MM.1S (cell line): ENCODE data around the gene CSPG5.

Source experiments
- DNase-seq: peaks from one replicate; pipeline ENCODE4 v3.0.0-alpha.2; 2015
- H2AFZ ChIP-seq: fragments of 300-600 bp; sonication (generic); 2 replicates; pipeline ENCODE4 v1.6.0; 2016; ENCODE audit warnings: antibody characterized with exemption, low read length
- H3F3A ChIP-seq: fragments of 300-600 bp; sonication (generic); 2 replicates; pipeline ENCODE4 v1.6.1; 2016; ENCODE audit warnings: mild to moderate bottlenecking, antibody characterized with exemption, low read length, moderate library complexity, mixed read lengths; ENCODE audit not compliant: insufficient read depth
- H3K27ac ChIP-seq: fragments of 300-600 bp; sonication (generic); 2 replicates; pipeline ENCODE4 v1.5.1; 2016; ENCODE audit warnings: mild to moderate bottlenecking, low read length
- H3K27me3 ChIP-seq: fragments of 300-600 bp; sonication (generic); replicated peaks from 2 replicates; pipeline ENCODE4 v1.6.0; 2016; ENCODE audit warnings: low read length; ENCODE audit not compliant: insufficient read depth
- H3K36me3 ChIP-seq: fragments of 300-600 bp; sonication (generic); replicated peaks from 2 replicates; pipeline ENCODE4 v1.6.1; 2016; ENCODE audit warnings: mild to moderate bottlenecking, low read length, mixed read lengths; ENCODE audit not compliant: insufficient read depth
- H3K4me1 ChIP-seq: fragments of 300-600 bp; sonication (generic); 2 replicates; pipeline ENCODE4 v1.6.1; 2016; ENCODE audit warnings: low read length, mixed read lengths
- H3K4me2 ChIP-seq: fragments of 300-600 bp; sonication (generic); 2 replicates; pipeline ENCODE4 v1.6.0; 2016; ENCODE audit warnings: low read depth, low read length
- H3K4me3 ChIP-seq: fragments of 300-600 bp; sonication (generic); 2 replicates; pipeline ENCODE4 v1.5.1; 2016; ENCODE audit warnings: low read length, mixed read lengths
- H3K79me2 ChIP-seq: fragments of 300-600 bp; sonication (generic); 2 replicates; pipeline ENCODE4 v1.6.1; 2016; ENCODE audit warnings: mixed run types, low read length, mixed read lengths
- H3K9ac ChIP-seq: fragments of 300-600 bp; sonication (generic); 2 replicates; pipeline ENCODE4 v1.6.1; 2016; ENCODE audit warnings: low read length, mixed read lengths
- H3K9me2 ChIP-seq: fragments of 300-600 bp; sonication (generic); replicated peaks from 2 replicates; pipeline ENCODE4 v1.6.1; 2016; ENCODE audit warnings: mild to moderate bottlenecking, low read length, mixed read lengths; ENCODE audit not compliant: insufficient read depth
- H3K9me3 ChIP-seq: fragments of 300-600 bp; sonication (generic); replicated peaks from 2 replicates; pipeline ENCODE4 v1.6.1; 2016; ENCODE audit warnings: mild to moderate bottlenecking, low read length, mixed read lengths; ENCODE audit not compliant: insufficient read depth
- H4K20me1 ChIP-seq: fragments of 300-600 bp; sonication (generic); 2 replicates; pipeline ENCODE4 v1.6.1; 2016; ENCODE audit warnings: mild to moderate bottlenecking, low read length, moderate library complexity, mixed read lengths; ENCODE audit not compliant: insufficient read depth
- CTCF ChIP-seq: fragments of 300-600 bp; sonication (generic); IDR thresholded peaks from 2 replicates; pipeline ENCODE4 v1.5.1; 2016; ENCODE audit warnings: antibody characterized with exemption, low read length, mixed read lengths
- EZH2 ChIP-seq: fragments of 300-600 bp; sonication (generic); optimal IDR thresholded peaks from 2 replicates; pipeline ENCODE3; 2017; ENCODE audit warnings: low read depth, mild to moderate bottlenecking, antibody characterized with exemption, low read length, mixed read lengths
- EZH2phosphoT487 ChIP-seq: fragments of 300-600 bp; sonication (generic); IDR thresholded peaks from 2 replicates; pipeline ENCODE4 v1.6.1; 2018; ENCODE audit warnings: antibody characterized with exemption, low read length

The CSPG5 gene

GRCh38 chr3:47565734-47566550 lies 12.7 kb downstream of the CSPG5 start:
- Histone ChIP-seq H3K9me2 (no peaks in the 10 kb centered on the region), H3K27me3 (no peaks in the 10 kb centered on the region), H3K4me2 (no peak overlapping the region), H3K36me3 (no peaks in the 10 kb centered on the region), H3F3A (no peaks in the 10 kb centered on the region), H3K9me3 (no peaks in the 10 kb centered on the region), H3K27ac (no peak overlapping the region), H2AFZ (no peak overlapping the region), H3K9ac (no peak overlapping the region), H4K20me1 (no peaks in the 10 kb centered on the region), H3K79me2 (no peaks in the 10 kb centered on the region), H3K4me3 (no peak overlapping the region), H3K4me1 (no peaks in the 10 kb centered on the region)
- no peak for DNase-seq
- no peak for TF ChIP-seq EZH2phosphoT487
- no peak for TF ChIP-seq EZH2
- no peak for TF ChIP-seq CTCF

GRCh38 chr3:47556351-47556750 lies 22.3 kb downstream of the CSPG5 start:
- Histone ChIP-seq H3K4me2 (no peak overlapping the region), H3K4me1 (no peaks in the 10 kb centered on the region), H3K9ac (no peak overlapping the region), H4K20me1 (no peaks in the 10 kb centered on the region), H3K9me2 (no peaks in the 10 kb centered on the region), H3F3A (no peaks in the 10 kb centered on the region), H3K79me2 (no peaks in the 10 kb centered on the region), H2AFZ (no peak overlapping the region), H3K4me3 (no peak overlapping the region), H3K27ac (no peak overlapping the region), H3K36me3 (no peaks in the 10 kb centered on the region), H3K27me3 (no peaks in the 10 kb centered on the region), H3K9me3 (no peaks in the 10 kb centered on the region)
- no peak for DNase-seq
- TF ChIP-seq EZH2phosphoT487, result no peak

GRCh38 chr3:47554335-47554734 lies 24.3 kb downstream of the CSPG5 start:
- H2AFZ ChIP-seq, result no peak overlapping the region
- H3K27ac ChIP-seq, result no peak overlapping the region
- H4K20me1 ChIP-seq, result no peaks in the 10 kb centered on the region
- no peak overlapping the region for H3K9ac ChIP-seq
- no peaks in the 10 kb centered on the region for H3K9me3 ChIP-seq
- H3K79me2 ChIP-seq, result no peaks in the 10 kb centered on the region
- no peaks in the 10 kb centered on the region for H3K27me3 ChIP-seq
- H3K36me3 ChIP-seq, result no peaks in the 10 kb centered on the region
- no peak for DNase-seq
- H3K4me3 ChIP-seq, result no peak overlapping the region
- H3K9me2 ChIP-seq, result no peaks in the 10 kb centered on the region
- no peaks in the 10 kb centered on the region for H3F3A ChIP-seq
- TF ChIP-seq EZH2phosphoT487 (no peak), CTCF (no peak), EZH2 (no peak)
- H3K4me2 ChIP-seq, result no peak overlapping the region
- no peaks in the 10 kb centered on the region for H3K4me1 ChIP-seq

- Histone ChIP-seq H3K9me2 (no peaks in the 10 kb centered on the region), H3K36me3 (no peaks in the 10 kb centered on the region), H3F3A (no peaks in the 10 kb centered on the region), H3K9ac (no peak overlapping the region), H3K79me2 (no peaks in the 10 kb centered on the region), H3K4me3 (no peak overlapping the region), H3K4me2 (no peak overlapping the region), H3K4me1 (no peaks in the 10 kb centered on the region), H3K27me3 (no peaks in the 10 kb centered on the region), H2AFZ (no peak overlapping the region), H3K9me3 (no peaks in the 10 kb centered on the region), H3K27ac (no peak overlapping the region), H4K20me1 (no peaks in the 10 kb centered on the region)
- DNase-seq, result no peak
- TF ChIP-seq EZH2 (no peak), EZH2phosphoT487 (no peak), CTCF (no peak)
Measured at GRCh38 chr3:47553407-47553806, 25.3 kb downstream of the CSPG5 start.
